Endothelial cell of umbilical vein (primary cell): ENCODE measurements around the gene BMP2K. TPM values are rescaled to one million over a fixed set of nuclear protein-coding genes. Genes with fewer than 3 reads are reported as not detected.

Experiments
- BruUV-seq: library from RNA; stranded (reverse); fragments of 400-500 nt; replicated peaks from 2 replicates; lab custom pipeline; 2021; lab: Mats Ljungman, UMichigan
- CTCF ChIA-PET: fragments of 300-600, 350-600 bp; sonication (Branson Sonifier 250); formaldehyde crosslinking; loops from one replicate; lab custom pipeline; 2021; ENCODE audit warnings: antibody characterized with exemption, inconsistent platforms; lab: Charles Lee
- POLR2A ChIA-PET: fragments of 300-600, 350-600 bp; sonication (Branson Sonifier 250); formaldehyde crosslinking; loops from one replicate; lab custom pipeline; 2021; ENCODE audit warnings: antibody characterized with exemption, inconsistent platforms; lab: Charles Lee
- DNase-seq: peaks from one replicate; pipeline ENCODE4 v3.0.0-alpha.2; 2011; ENCODE audit warnings: low read depth, low spot score
- FAIRE-seq: peaks from 2 replicates; lab custom pipeline; 2011; peaks lifted over from hg19 to GRCh38; lab: Jason Lieb, UNC
- H2AFZ ChIP-seq: 2 replicates; pipeline ENCODE4 v1.6.0; 2012; ENCODE audit warnings: low read depth, low read length, control low read depth, inconsistent platforms
- H3K27ac ChIP-seq: 2 replicates; pipeline ENCODE4 v1.5.1; 2011; ENCODE audit warnings: low read depth, mild to moderate bottlenecking, control low read depth, low read length, moderate library complexity; ENCODE audit not compliant: insufficient read depth
- H3K27me3 ChIP-seq, 2 experiments: 2 replicates each; pipeline versions ENCODE4 v1.6.0 to v1.6.1; 2011; ENCODE audit warnings: low read length in 2 of 2, mixed read lengths in 1 of 2; ENCODE audit not compliant: control insufficient read depth in 2 of 2, insufficient read depth in 2 of 2
- H3K36me3 ChIP-seq, 2 experiments: 2 replicates in 1 of 2; 3 replicates in 1 of 2; pipeline ENCODE4 v1.5.1; 2011; ENCODE audit warnings: low read length in 2 of 2, mild to moderate bottlenecking in 1 of 2, moderate library complexity in 1 of 2; ENCODE audit not compliant: control insufficient read depth in 2 of 2, insufficient read depth in 2 of 2; ENCODE audit errors: extremely low read depth in 1 of 2
- H3K4me1 ChIP-seq: 3 replicates; pipeline ENCODE4 v1.5.1; 2011; ENCODE audit warnings: mild to moderate bottlenecking, low read length; ENCODE audit not compliant: control insufficient read depth, insufficient read depth; ENCODE audit errors: extremely low read depth
- H3K4me2 ChIP-seq: 2 replicates; pipeline ENCODE4 v1.6.1; 2011; ENCODE audit warnings: low read length, control low read depth, mixed read lengths; ENCODE audit not compliant: insufficient read depth
- H3K4me3 ChIP-seq, 3 experiments: fragments of 200-600 bp in 1 of 3; sonication (generic), shearing (Covaris generic) in 1 of 3; replicated peaks in 1 of 3; 2 replicates each; pipeline ENCODE4 v1.5.1; 2011 to 2016; ENCODE audit warnings: control low read depth in 3 of 3, low read length in 3 of 3, mild to moderate bottlenecking in 2 of 3, inconsistent platforms in 1 of 3, low read depth in 1 of 3, moderate library complexity in 1 of 3; ENCODE audit not compliant: insufficient read depth in 1 of 3
- H3K79me2 ChIP-seq: 2 replicates; pipeline ENCODE4 v1.6.0; 2012; ENCODE audit warnings: low read length, inconsistent platforms; ENCODE audit not compliant: control insufficient read depth, insufficient read depth
- H3K9ac ChIP-seq: replicated peaks from 2 replicates; pipeline ENCODE3; 2011; ENCODE audit warnings: low read length, control low read depth; ENCODE audit not compliant: insufficient read depth; ENCODE audit errors: extremely low read depth
- H3K9me1 ChIP-seq: replicated peaks from 3 replicates; pipeline ENCODE4 v1.6.0; 2011; ENCODE audit warnings: mild to moderate bottlenecking, low read length; ENCODE audit not compliant: control insufficient read depth, insufficient read depth; ENCODE audit errors: extremely low read depth
- H3K9me3 ChIP-seq: replicated peaks from 2 replicates; pipeline ENCODE4 v1.5.1; 2012; ENCODE audit warnings: low read length, inconsistent platforms; ENCODE audit not compliant: control insufficient read depth, insufficient read depth
- H4K20me1 ChIP-seq: replicated peaks from 2 replicates; pipeline ENCODE3; 2011; ENCODE audit warnings: mild to moderate bottlenecking, low read length; ENCODE audit not compliant: control insufficient read depth, insufficient read depth; ENCODE audit errors: extremely low read depth
- CTCF ChIP-seq, 2 donors: IDR thresholded peaks; 1 replicate in 1 of 2; 2 replicates in 1 of 2; pipeline ENCODE4 v1.5.1; 2011; ENCODE audit warnings: low read length in 2 of 2, mild to moderate bottlenecking in 2 of 2, moderate library complexity in 2 of 2, control low read depth in 1 of 2, inconsistent platforms in 1 of 2, low read depth in 1 of 2; ENCODE audit not compliant: insufficient read depth in 1 of 2; ENCODE audit errors: extremely low read depth in 1 of 2
- FOS ChIP-seq: IDR thresholded peaks from 2 replicates; pipeline ENCODE4 v1.6.1; 2011; ENCODE audit warnings: mild to moderate bottlenecking, low read length, moderate library complexity, borderline replicate concordance; ENCODE audit not compliant: insufficient read depth
- GATA2 ChIP-seq: IDR thresholded peaks from 2 replicates; pipeline ENCODE4 v1.7.0; 2011; ENCODE audit warnings: low read depth, mild to moderate bottlenecking, moderate library complexity, mixed read lengths, low read length; ENCODE audit not compliant: insufficient read length, insufficient read depth
- JUN ChIP-seq: IDR thresholded peaks from 2 replicates; pipeline ENCODE4 v1.6.1; 2011; ENCODE audit warnings: borderline replicate concordance, low read depth; ENCODE audit not compliant: insufficient read length, insufficient read depth
- MYC ChIP-seq: IDR thresholded peaks from one replicate; pipeline ENCODE4 v1.6.1; 2011; ENCODE audit warnings: mild to moderate bottlenecking, low read depth, low read length
- POLR2A ChIP-seq: IDR thresholded peaks from 2 replicates; pipeline ENCODE4 v1.6.1; 2012; ENCODE audit warnings: low read depth, mild to moderate bottlenecking, control low read depth, low read length
- POLR2AphosphoS5 ChIP-seq: IDR thresholded peaks from 2 replicates; pipeline ENCODE4 v1.6.1; 2012; ENCODE audit warnings: low read depth, mild to moderate bottlenecking, control low read depth, low read length, moderate library complexity; ENCODE audit not compliant: insufficient read depth
- dilution Hi-C: fragments of 300-500 bp; cut with MboI; formaldehyde crosslinking; loops from one replicate; pipeline ENCODE4 v1.15.0; 2019; ENCODE audit warnings: low sequenced_read_pairs; ENCODE audit not compliant: extremely low pct_ligation_motif_present
- intact Hi-C: fragments of 100-400 bp; cut with micrococcal nuclease; formaldehyde crosslinking; loops from one replicate; pipeline ENCODE4 v1.10.0; 2022
- polyA plus RNA-seq, 4 experiments: library from polyadenylated mRNA; depleted of rRNA in 3 of 4; stranded (reverse) in 3 of 4; unstranded in 1 of 4; fragments of >200 nt; gene quantifications; 2 replicates each; pipeline versions ENCODE4 v1.2.1 to v1.2.3, GENCODE V29; 2011 to 2012; ENCODE audit warnings: missing spikeins in 1 of 4
- total RNA-seq: library from RNA; stranded (reverse); gene quantifications from 2 replicates; pipeline ENCODE4 v1.2.3, GENCODE V29; 2021
- TF ChIP-seq, protein P1 (sequence below): IDR thresholded peaks from 2 replicates; pipeline ENCODE4 v1.6.1; 2011; ENCODE audit not compliant: insufficient read depth, insufficient read length

The BMP2K gene
- total and polyA plus RNA-seq, 2 donors (not counting 3 experiments of a cell fraction or from before 2014, with no cell fraction given): 16.1 to 37.9 TPM

- intact Hi-C loops: no loop called here
- no peaks in the 10 kb centered on the region for H3K4me1 ChIP-seq
- no peaks in the 10 kb centered on the region for H3K27me3 ChIP-seq
- DNase-seq: no peak
- TF ChIP-seq MYC (no peak), POLR2A (no peak), GATA2 (no peak), FOS (no peak), JUN (no peak), CTCF (IDR thresholded peaks at IDR 0.05; ENCODE audit: extremely low read depth in 1 of 2, insufficient read depth in 1 of 2, low read depth in 1 of 2, low read length in 2 of 2) (no peak), POLR2AphosphoS5 (no peak)
- TF ChIP-seq, protein P1, sequence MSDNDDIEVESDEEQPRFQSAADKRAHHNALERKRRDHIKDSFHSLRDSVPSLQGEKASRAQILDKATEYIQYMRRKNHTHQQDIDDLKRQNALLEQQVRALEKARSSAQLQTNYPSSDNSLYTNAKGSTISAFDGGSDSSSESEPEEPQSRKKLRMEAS: no peak
- no peaks in the 10 kb centered on the region for H3K79me2 ChIP-seq
- no peak overlapping the region for H3K9ac ChIP-seq
- H3K27ac ChIP-seq: no peak overlapping the region
- ChIA-PET POLR2A (no interaction called here), CTCF (no interaction called here)
- no peak for FAIRE-seq
- dilution Hi-C loops: no loop called here
- no peaks in the 10 kb centered on the region for H4K20me1 ChIP-seq
- H3K4me2 ChIP-seq: no peak overlapping the region
- no peak overlapping the region for H2AFZ ChIP-seq
- no peaks in the 10 kb centered on the region for H3K9me3 ChIP-seq
- no TSS peak for BruUV-seq
- H3K9me1 ChIP-seq: no peaks in the 10 kb centered on the region
- no peaks in the 10 kb centered on the region for H3K36me3 ChIP-seq
- H3K4me3 ChIP-seq: no peak overlapping the region
Observed at GRCh38 chr4:78748381-78748780, 27.8 kb upstream of the BMP2K start.
